Measurements from ENCODE around the gene ETV6. TPM values are rescaled to one million over a fixed set of nuclear protein-coding genes. Genes with fewer than 3 reads are reported as not detected.

ETV6 gene
- total RNA-seq, 6 donors from 2014 or later, result 22.2 to 93.2 (median 37.5) TPM

DNA sequence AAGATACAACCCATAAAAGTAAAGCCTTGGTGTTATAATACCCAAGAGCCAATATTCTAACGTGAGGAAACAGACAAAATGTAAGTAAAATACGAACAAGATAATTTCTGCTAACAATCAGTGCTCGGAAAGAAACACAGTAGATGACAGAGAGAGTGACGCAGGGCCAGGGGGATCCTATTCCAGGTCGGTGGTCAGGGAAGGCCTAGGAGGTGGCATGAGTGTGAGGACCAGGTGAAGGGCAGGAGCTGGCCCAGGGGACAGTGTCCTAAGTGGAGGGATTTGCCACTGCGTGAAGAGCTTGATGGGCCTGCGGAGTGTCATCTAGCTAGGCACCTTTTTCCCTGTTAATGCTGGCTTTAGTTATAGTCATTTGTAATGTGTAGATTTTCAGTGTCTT, 35.3 kb downstream of the ETV6 start:
- H3K27me3 ChIP-seq, result no peaks in the 10 kb centered on the region
- TF ChIP-seq EP300 (IDR thresholded peaks at IDR 0.05) (no peak), POLR2AphosphoS5 (IDR thresholded peaks at IDR 0.05) (no peak), POLR2A (IDR thresholded peaks at IDR 0.05) (no peak)
- H3K9me3 ChIP-seq, result no peaks in the 10 kb centered on the region
- no peaks in the 10 kb centered on the region for H3K36me3 ChIP-seq
- WGBS, 2 donors, result 89 to 94% methylated on average over 7 of the region's 7 CpGs
- DNase-seq (no peak), ATAC-seq (ENCODE audit: low FRiP score in 2 of 2) (no peak)
- H3K27ac ChIP-seq, result no peak overlapping the region
- H3K4me3 ChIP-seq, result no peak overlapping the region
- peaks cover 32 to 52% (median 47%) of the 10 kb centered on the region in 4 donors for H3K4me1 ChIP-seq

DNA sequence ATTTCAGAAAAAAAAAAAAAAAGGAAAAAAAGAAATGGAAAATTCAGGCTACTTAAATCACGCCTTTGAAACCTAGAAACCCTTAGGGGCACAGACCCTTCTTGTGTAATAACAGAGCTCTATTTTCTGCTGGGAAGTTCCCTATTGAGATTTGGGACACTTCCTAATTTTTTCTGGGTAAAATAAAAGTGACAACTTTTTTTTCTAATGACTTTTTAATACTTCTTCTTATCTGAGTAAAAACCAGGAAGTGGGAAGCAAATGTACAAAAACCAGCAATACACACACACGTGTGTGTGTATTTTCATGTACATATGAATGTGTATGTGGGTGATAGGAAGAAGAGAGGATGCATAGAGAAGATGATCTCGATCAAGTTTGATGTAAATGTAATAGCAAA, 35.8 kb downstream of the ETV6 start:
- ATAC-seq (ENCODE audit: low FRiP score in 2 of 2) (no peak), DNase-seq (no peak)
- no peaks in the 10 kb centered on the region for H3K9me3 ChIP-seq
- no peak for TF ChIP-seq POLR2AphosphoS5 (IDR thresholded peaks at IDR 0.05)
- no peak for TF ChIP-seq POLR2A (IDR thresholded peaks at IDR 0.05)
- no peak for TF ChIP-seq EP300 (IDR thresholded peaks at IDR 0.05)
- TF ChIP-seq, protein P1, sequence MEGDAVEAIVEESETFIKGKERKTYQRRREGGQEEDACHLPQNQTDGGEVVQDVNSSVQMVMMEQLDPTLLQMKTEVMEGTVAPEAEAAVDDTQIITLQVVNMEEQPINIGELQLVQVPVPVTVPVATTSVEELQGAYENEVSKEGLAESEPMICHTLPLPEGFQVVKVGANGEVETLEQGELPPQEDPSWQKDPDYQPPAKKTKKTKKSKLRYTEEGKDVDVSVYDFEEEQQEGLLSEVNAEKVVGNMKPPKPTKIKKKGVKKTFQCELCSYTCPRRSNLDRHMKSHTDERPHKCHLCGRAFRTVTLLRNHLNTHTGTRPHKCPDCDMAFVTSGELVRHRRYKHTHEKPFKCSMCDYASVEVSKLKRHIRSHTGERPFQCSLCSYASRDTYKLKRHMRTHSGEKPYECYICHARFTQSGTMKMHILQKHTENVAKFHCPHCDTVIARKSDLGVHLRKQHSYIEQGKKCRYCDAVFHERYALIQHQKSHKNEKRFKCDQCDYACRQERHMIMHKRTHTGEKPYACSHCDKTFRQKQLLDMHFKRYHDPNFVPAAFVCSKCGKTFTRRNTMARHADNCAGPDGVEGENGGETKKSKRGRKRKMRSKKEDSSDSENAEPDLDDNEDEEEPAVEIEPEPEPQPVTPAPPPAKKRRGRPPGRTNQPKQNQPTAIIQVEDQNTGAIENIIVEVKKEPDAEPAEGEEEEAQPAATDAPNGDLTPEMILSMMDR (IDR thresholded peaks at IDR 0.05), result no peak
- no peak overlapping the region for H3K27ac ChIP-seq
- 51% methylated on average over 3 of the region's 3 CpGs for WGBS, 2 donors
- no peaks in the 10 kb centered on the region for H3K27me3 ChIP-seq
- H3K36me3 ChIP-seq, result no peaks in the 10 kb centered on the region
- peaks cover 32 to 52% (median 47%) of the 10 kb centered on the region in 4 donors for H3K4me1 ChIP-seq
- H3K4me3 ChIP-seq, result no peak overlapping the region

DNA sequence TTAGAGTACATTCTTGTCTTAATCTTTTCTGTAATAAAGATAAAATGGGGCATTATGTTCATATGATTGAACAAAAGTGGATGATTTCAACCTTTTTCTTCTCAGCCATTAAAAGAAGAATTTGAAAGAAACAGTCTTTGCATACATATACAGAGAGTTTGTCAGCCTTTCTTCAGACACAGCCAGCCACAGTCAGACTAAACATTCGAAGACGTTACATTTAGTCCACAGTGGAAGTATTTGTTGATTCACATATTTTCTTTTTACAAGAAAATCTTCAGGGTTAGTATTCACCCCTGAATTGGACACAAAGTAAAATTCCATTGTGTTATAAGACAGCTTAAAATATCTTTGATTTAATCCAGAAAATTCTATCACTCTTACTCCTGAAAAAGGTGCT, 36.2 kb downstream of the ETV6 start:
- ATAC-seq (ENCODE audit: low FRiP score in 2 of 2) (no peak), DNase-seq (no peak)
- Histone ChIP-seq H3K9me3 (no peaks in the 10 kb centered on the region), H3K4me1 (peaks cover 32 to 52% (median 47%) of the 10 kb centered on the region in 4 donors), H3K36me3 (no peaks in the 10 kb centered on the region), H3K4me3 (no peak overlapping the region), H3K27me3 (no peaks in the 10 kb centered on the region), H3K27ac (no peak overlapping the region)
- WGBS, 2 donors, result 51 to 55% methylated on average over 2 of the region's 2 CpGs
- TF ChIP-seq POLR2AphosphoS5 (IDR thresholded peaks at IDR 0.05) (no peak), POLR2A (IDR thresholded peaks at IDR 0.05) (no peak), EP300 (IDR thresholded peaks at IDR 0.05) (no peak)
- TF ChIP-seq, protein P1 (IDR thresholded peaks at IDR 0.05), result no peak

DNA sequence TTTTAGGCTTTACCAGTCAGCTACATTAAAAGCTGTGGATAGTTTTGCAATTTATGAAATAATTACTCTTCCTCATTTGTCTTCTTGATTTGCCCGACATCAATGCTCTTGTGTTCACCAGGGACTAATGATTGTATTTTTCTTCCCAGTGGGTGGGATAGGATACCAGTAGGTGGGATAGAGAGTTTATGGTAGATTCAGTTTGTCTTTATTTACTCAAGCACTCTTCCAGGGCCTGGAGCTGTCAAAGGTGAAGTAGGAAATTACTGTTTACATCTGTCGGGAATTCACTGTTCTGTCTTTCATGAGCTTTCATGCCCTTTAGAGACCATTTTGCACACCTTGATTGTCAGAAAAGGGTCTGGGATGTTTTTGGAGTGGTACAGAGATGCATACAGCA, 36.6 kb downstream of the ETV6 start:
- Histone ChIP-seq H3K36me3 (no peaks in the 10 kb centered on the region), H3K27me3 (no peaks in the 10 kb centered on the region), H3K9me3 (no peaks in the 10 kb centered on the region), H3K27ac (no peak overlapping the region), H3K4me1 (peaks cover 32 to 52% (median 47%) of the 10 kb centered on the region in 4 donors), H3K4me3 (no peak overlapping the region)
- no peak for ATAC-seq (ENCODE audit: low FRiP score in 2 of 2)
- TF ChIP-seq POLR2AphosphoS5 (IDR thresholded peaks at IDR 0.05) (no peak), EP300 (IDR thresholded peaks at IDR 0.05) (no peak), POLR2A (IDR thresholded peaks at IDR 0.05) (no peak)
- TF ChIP-seq, protein P1 (IDR thresholded peaks at IDR 0.05), result no peak
- DNase-seq, result no peak
- WGBS, 2 donors, result 57 to 63% methylated on average over 2 of the region's 2 CpGs

DNA sequence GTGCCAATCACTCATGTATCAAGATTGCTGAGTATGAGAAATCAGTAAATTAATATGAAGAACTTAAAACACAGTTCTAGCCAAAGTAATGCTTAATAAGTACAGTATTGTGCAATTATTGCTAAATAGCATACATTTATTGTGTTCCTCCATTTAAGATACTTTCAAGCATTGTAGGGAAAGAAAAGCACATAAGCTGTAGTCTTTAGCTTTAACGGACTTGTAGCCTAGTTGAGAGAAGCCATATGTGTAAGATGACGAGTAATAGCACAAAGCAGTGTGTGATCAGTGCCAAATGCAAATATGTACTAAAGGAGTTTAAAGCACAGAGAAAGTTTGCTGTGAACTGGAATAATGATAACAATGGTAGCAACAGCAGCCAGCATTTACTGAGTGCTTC, 38.1 kb downstream of the ETV6 start:
- WGBS, 2 donors, result 48 to 54% methylated on average over 2 of the region's 2 CpGs
- TF ChIP-seq, protein P1 (IDR thresholded peaks at IDR 0.05), result no peak
- TF ChIP-seq POLR2A (IDR thresholded peaks at IDR 0.05) (no peak), EP300 (IDR thresholded peaks at IDR 0.05) (no peak), POLR2AphosphoS5 (IDR thresholded peaks at IDR 0.05) (no peak)
- Histone ChIP-seq H3K27me3 (no peaks in the 10 kb centered on the region), H3K9me3 (no peaks in the 10 kb centered on the region), H3K27ac (no peak overlapping the region), H3K4me1 (peaks cover 32 to 52% (median 47%) of the 10 kb centered on the region in 4 donors), H3K4me3 (no peak overlapping the region), H3K36me3 (no peaks in the 10 kb centered on the region)
- ATAC-seq (ENCODE audit: low FRiP score in 2 of 2) (no peak), DNase-seq (no peak)

All from upper lobe of left lung (tissue), 6 donors.